HCT116 (cell line): Measurements from ENCODE around the gene ACSBG1. TPM values are rescaled to one million over a fixed set of nuclear protein-coding genes. Genes with fewer than 3 reads are reported as not detected.
A peak's percentile ranks its signal among the peaks of the same experiment; 100 is the strongest.

Source experiments
- ATAC-seq: fragments of 200-7000 bp; cut with Tn5 transposase; 2 replicates; pipeline ENCODE4 v1.9.1; 2020; ENCODE audit warnings: mild to moderate bottlenecking, moderate library complexity
- BruUV-seq: library from RNA; stranded (reverse); fragments of 400-500 nt; replicated peaks from 2 replicates; lab custom pipeline; 2021; lab: Mats Ljungman, UMichigan
- CTCF ChIA-PET: fragments of 300-600 bp; sonication (Branson Sonifier 250); formaldehyde crosslinking; loops from one replicate; lab custom pipeline; 2021; ENCODE audit warnings: antibody characterized with exemption; lab: Charles Lee
- POLR2A ChIA-PET: fragments of 300-600, 350-600 bp; sonication (Branson Sonifier 250); formaldehyde crosslinking; loops from one replicate; lab custom pipeline; 2021; ENCODE audit warnings: antibody characterized with exemption; lab: Charles Lee
- RAD21 ChIA-PET, 2 experiments: fragments of 300-600 bp; sonication (Branson Sonifier 250); formaldehyde crosslinking; loops; one replicate each; lab custom pipeline; 2023; ENCODE audit warnings: low total read pairs in 2 of 2; ENCODE audit not compliant: uncharacterized antibody in 2 of 2, unreplicated experiment in 2 of 2, low non-redundant PET in 1 of 2; lab: Charles Lee
- DNase-seq: peaks from one replicate; pipeline ENCODE4 v3.0.0-alpha.2; 2010; ENCODE audit warnings: low read depth, low spot score
- H2AFZ ChIP-seq: fragments of 200-600 bp; shearing (Covaris generic), sonication (generic); 2 replicates; pipeline ENCODE4 v1.6.1; 2017; ENCODE audit warnings: low read depth, mixed run types, mixed read lengths, antibody characterized with exemption, low read length; ENCODE audit not compliant: poor library complexity, severe bottlenecking
- H3K27ac ChIP-seq: 2 replicates; pipeline ENCODE4 v1.5.1; 2012; ENCODE audit warnings: low read depth, low read length
- H3K27me3 ChIP-seq: fragments of 200-600 bp; sonication (generic); 2 replicates; pipeline ENCODE4 v1.6.1; 2016; ENCODE audit warnings: mixed run types, low read length, mixed read lengths; ENCODE audit not compliant: insufficient read depth
- H3K36me3 ChIP-seq, 2 experiments: fragments of 200-500 bp in 1 of 2; fragments of 200-600 bp in 1 of 2; sonication (Bioruptor generic) in 1 of 2; sonication (generic) in 1 of 2; 2 replicates each; pipeline versions ENCODE4 v1.5.1 to v1.6.1; 2014 to 2016; ENCODE audit warnings: low read length in 2 of 2, inconsistent platforms in 1 of 2, mixed read lengths in 1 of 2, mixed run types in 1 of 2; ENCODE audit not compliant: insufficient read depth in 2 of 2, control insufficient read depth in 1 of 2
- H3K4me1 ChIP-seq, 2 experiments: fragments of 200-600 bp in 1 of 2; sonication (generic) in 1 of 2; 2 replicates each; pipeline versions ENCODE4 v1.5.1 to v1.6.1; 2012 to 2017; ENCODE audit warnings: low read length in 2 of 2, inconsistent platforms in 1 of 2, mild to moderate bottlenecking in 1 of 2, mixed read lengths in 1 of 2, mixed run types in 1 of 2, moderate library complexity in 1 of 2; ENCODE audit not compliant: insufficient read depth in 2 of 2, control insufficient read depth in 1 of 2
- H3K4me2 ChIP-seq: fragments of 200-600 bp; sonication (generic); 2 replicates; pipeline ENCODE4 v1.6.1; 2017; ENCODE audit warnings: mixed run types, low read length, mixed read lengths
- H3K4me3 ChIP-seq, 2 experiments: fragments of 200-600 bp in 1 of 2; sonication (generic) in 1 of 2; replicated peaks in 1 of 2; 2 replicates each; pipeline ENCODE4 v1.5.1; 2011 to 2016; ENCODE audit warnings: low read length in 2 of 2, control low read depth in 1 of 2, low read depth in 1 of 2, mild to moderate bottlenecking in 1 of 2, mixed read lengths in 1 of 2, mixed run types in 1 of 2
- H3K79me2 ChIP-seq: fragments of 200-600 bp; sonication (generic); 2 replicates; pipeline ENCODE4 v1.6.1; 2017; ENCODE audit warnings: mild to moderate bottlenecking, mixed run types, low read length, moderate library complexity, mixed read lengths; ENCODE audit not compliant: insufficient read depth
- H3K9ac ChIP-seq: fragments of 200-600 bp; sonication (generic); 2 replicates; pipeline ENCODE4 v1.6.1; 2016; ENCODE audit warnings: low read length, mixed read lengths
- H3K9me2 ChIP-seq: fragments of 200-600 bp; sonication (generic), shearing (Covaris generic); 2 replicates; pipeline ENCODE4 v1.6.1; 2017; ENCODE audit warnings: mixed run types, mild to moderate bottlenecking, moderate library complexity; ENCODE audit not compliant: insufficient read depth
- H3K9me3 ChIP-seq, 2 experiments: fragments of 200-500 bp in 1 of 2; fragments of 200-600 bp in 1 of 2; sonication (Bioruptor generic) in 1 of 2; sonication (generic) in 1 of 2; 2 replicates each; pipeline ENCODE4 v1.6.1; 2014 to 2017; ENCODE audit warnings: low read length in 2 of 2, mixed read lengths in 2 of 2, inconsistent platforms in 1 of 2, low read depth in 1 of 2, mild to moderate bottlenecking in 1 of 2, mixed run types in 1 of 2, moderate library complexity in 1 of 2; ENCODE audit not compliant: control insufficient read depth in 1 of 2, insufficient read depth in 1 of 2
- H4K20me1 ChIP-seq: fragments of 200-600 bp; sonication (generic), shearing (Covaris generic); 2 replicates; pipeline ENCODE4 v1.6.1; 2017; ENCODE audit warnings: mixed run types, mild to moderate bottlenecking, moderate library complexity; ENCODE audit not compliant: insufficient read depth
- ATF3 ChIP-seq: IDR thresholded peaks from 2 replicates; pipeline ENCODE4 v1.6.1; 2012
- CEBPB ChIP-seq: IDR thresholded peaks from 2 replicates; pipeline ENCODE4 v1.6.1; 2012; ENCODE audit warnings: low read depth
- CTCF ChIP-seq, 3 experiments: fragments of 200-600 bp in 1 of 3; sonication (generic) in 1 of 3; IDR thresholded peaks in 2 of 3; conservative IDR thresholded peaks in 1 of 3; 2 replicates each; pipeline ENCODE4 v1.5.1; 2012 to 2017; ENCODE audit warnings: low read depth in 2 of 3, low read length in 2 of 3, antibody characterized with exemption in 1 of 3, borderline replicate concordance in 1 of 3, control low read depth in 1 of 3, mild to moderate bottlenecking in 1 of 3, mixed read lengths in 1 of 3, mixed run types in 1 of 3, moderate library complexity in 1 of 3; ENCODE audit not compliant: insufficient read depth in 1 of 3
- ELF1 ChIP-seq: IDR thresholded peaks from 2 replicates; pipeline ENCODE4 v1.6.1; 2012; ENCODE audit warnings: low read depth, borderline replicate concordance
- EZH2 ChIP-seq: fragments of 200-600 bp; sonication (generic); IDR thresholded peaks from 2 replicates; pipeline ENCODE4 v1.6.1; 2017; ENCODE audit warnings: antibody characterized with exemption, mixed run types
- EZH2phosphoT487 ChIP-seq: fragments of 200-600 bp; IDR thresholded peaks from 2 replicates; pipeline ENCODE4 v1.6.1; 2018; ENCODE audit warnings: antibody characterized with exemption, borderline replicate concordance
- MAX ChIP-seq: IDR thresholded peaks from 2 replicates; pipeline ENCODE4 v1.6.1; 2012
- REST ChIP-seq: IDR thresholded peaks from 2 replicates; pipeline ENCODE4 v1.6.1; 2012; ENCODE audit warnings: low read depth
- SIN3A ChIP-seq: IDR thresholded peaks from 2 replicates; pipeline ENCODE4 v1.6.1; 2012; ENCODE audit warnings: low read depth
- SP1 ChIP-seq: IDR thresholded peaks from 2 replicates; pipeline ENCODE4 v1.6.1; 2012; ENCODE audit warnings: low read depth
- SRF ChIP-seq: IDR thresholded peaks from 2 replicates; pipeline ENCODE4 v1.6.1; 2012; ENCODE audit warnings: low read depth
- YY1 ChIP-seq: IDR thresholded peaks from 2 replicates; pipeline ENCODE4 v1.6.1; 2011; ENCODE audit warnings: low read length, low read depth, moderate library complexity, mild to moderate bottlenecking; ENCODE audit not compliant: insufficient replicate concordance; ENCODE audit errors: extremely low read depth
- ZFX ChIP-seq: fragments of 450-650 bp; IDR thresholded peaks from 2 replicates; pipeline ENCODE4 v1.6.1; 2017
- ZNF274 ChIP-seq: fragments of 200-500 bp; sonication (Bioruptor generic); IDR thresholded peaks from 2 replicates; pipeline ENCODE4 v1.6.1; 2014; ENCODE audit warnings: mild to moderate bottlenecking, low read depth, low read length, inconsistent platforms
- intact Hi-C: fragments of 100-400 bp; cut with micrococcal nuclease; formaldehyde crosslinking; loops from 2 replicates; pipeline ENCODE4 v1.10.0; 2022
- total RNA-seq: library from RNA; stranded (reverse); gene quantifications from one replicate; pipeline ENCODE4 v1.2.1, GENCODE V29; 2021; ENCODE audit not compliant: unreplicated experiment

Gene ACSBG1
- total RNA-seq, 1 experiment from 2014 or later = 0.71 TPM

- TF ChIP-seq CEBPB (no peak), MAX (0 out of 2 replicates have a peak, but pooled peaks have one; percentile 20), ATF3 (no peak), EZH2phosphoT487 (no peak)
Observed at GRCh38 chr15:78131295-78132061, 102.9 kb downstream of the ACSBG1 start, which contains the start of gene CIB2 (continued).

GRCh38 chr15:78130466-78131294 is 103.7 kb downstream of the ACSBG1 start:
- intact Hi-C loops = loop anchor here (1.0 to 5.0 kb wide), 2 partner anchors 67 to 111 kb away; no protein-coding TSS in a partner anchor
- H2AFZ ChIP-seq = no peak overlapping the region
- no peaks in the 10 kb centered on the region for H3K27me3 ChIP-seq
- peak overlapping the region; percentile 93 for H3K4me2 ChIP-seq
- no peak for DNase-seq
- CTCF ChIA-PET = interaction anchor here (0.8 to 1.8 kb wide), 5 partner anchors 11 to 169 kb away, joined by 3 to 6 read pairs (median 4); partner anchors contain the start of gene SKIC8
- no peaks in the 10 kb centered on the region for H3K9me2 ChIP-seq
- peak; percentile 59; the same call in 1 of the 2 replicates for ATAC-seq
- H3K36me3 ChIP-seq = no peaks in the 10 kb centered on the region
- H3K79me2 ChIP-seq = no peaks in the 10 kb centered on the region
- no TSS peak for BruUV-seq
- no peaks in the 10 kb centered on the region for H3K9me3 ChIP-seq
- POLR2A ChIA-PET = interaction anchor here (0.7 to 1.6 kb wide), 2 partner anchors 111 to 632 kb away, joined by 4 read pairs; no protein-coding TSS in a partner anchor
- H4K20me1 ChIP-seq = no peaks in the 10 kb centered on the region
- RAD21 ChIA-PET = interaction anchor here (0.6 to 1.4 kb wide), 3 partner anchors 17 to 133 kb away, joined by 3 to 4 read pairs (median 3); partner anchors contain the start of gene DNAJA4 (in 1 of the 2)
- peaks cover 15 to 45% of the 10 kb centered on the region in 2 experiments; a peak in 3 of 4 replicates for H3K4me1 ChIP-seq
- peak overlapping the region; percentile 40; the same call in 1 of the 2 replicates for H3K9ac ChIP-seq
- peak overlapping the region; percentile 73; the same call in 1 of the 2 replicates for H3K27ac ChIP-seq
- peak overlapping the region; percentile 33 to 78 for H3K4me3 ChIP-seq
- TF ChIP-seq MAX (no peak), SIN3A (no peak), ZNF274 (no peak), ZFX (no peak), EZH2 (no peak), ATF3 (no peak), REST (no peak), ELF1 (no peak), SRF (no peak), SP1 (no peak), CTCF (IDR thresholded peaks at IDR 0.05 in 2 of 3, conservative IDR thresholded peaks at IDR 0.05 in 1 of 3; ENCODE audit: borderline replicate concordance in 1 of 3, insufficient read depth in 1 of 3, low read depth in 2 of 3, low read length in 2 of 3) (no peak), YY1 (no peak)
